Lung (tissue), 12 donors: ENCODE measurements around the gene HOXC9. TPM values are rescaled to one million over a fixed set of nuclear protein-coding genes. Genes with fewer than 3 reads are reported as not detected.

Experiments
- ATAC-seq: fragments of 200-7000 bp; cut with Tn5 transposase; one replicate; pipeline ENCODE4 v1.9.1; 2020; ENCODE audit warnings: moderate number of reproducible peaks; ENCODE audit not compliant: insufficient read depth, low FRiP score
- DNase-seq, 3 donors: peaks; one replicate each; pipeline ENCODE4 v3.0.0-alpha.2; 2013 to 2017
- H3K27ac ChIP-seq, 2 donors: one replicate each; pipeline ENCODE4 v1.5.1; 2013; ENCODE audit warnings: mild to moderate bottlenecking in 2 of 2, moderate library complexity in 2 of 2, control low read depth in 1 of 2, inconsistent platforms in 1 of 2, low read depth in 1 of 2, low read length in 1 of 2
- H3K27me3 ChIP-seq, 3 donors: one replicate each; pipeline ENCODE4 v1.5.1; 2013; ENCODE audit warnings: low read length in 2 of 3; ENCODE audit not compliant: control insufficient read depth in 3 of 3, insufficient read depth in 3 of 3
- H3K36me3 ChIP-seq, 4 donors: one replicate each; pipeline ENCODE4 v1.5.1; 2013; ENCODE audit warnings: low read length in 4 of 4, mild to moderate bottlenecking in 1 of 4, moderate library complexity in 1 of 4; ENCODE audit not compliant: control insufficient read depth in 4 of 4, insufficient read depth in 4 of 4
- H3K4me1 ChIP-seq, 5 donors: one replicate each; pipeline ENCODE4 v1.5.1; 2013; ENCODE audit warnings: low read length in 5 of 5, mild to moderate bottlenecking in 2 of 5, moderate library complexity in 1 of 5; ENCODE audit not compliant: control insufficient read depth in 5 of 5, insufficient read depth in 5 of 5
- H3K4me3 ChIP-seq: one replicate; pipeline ENCODE4 v1.5.1; 2013; ENCODE audit warnings: mild to moderate bottlenecking, control low read depth, moderate library complexity
- H3K9ac ChIP-seq, 2 donors: one replicate each; pipeline ENCODE4 v1.5.1; 2013; ENCODE audit warnings: low read length in 2 of 2, control low read depth in 1 of 2; ENCODE audit not compliant: insufficient read depth in 1 of 2
- H3K9me3 ChIP-seq, 4 donors: one replicate each; pipeline ENCODE4 v1.5.1; 2013; ENCODE audit warnings: low read length in 3 of 4, mild to moderate bottlenecking in 1 of 4, moderate library complexity in 1 of 4; ENCODE audit not compliant: control insufficient read depth in 4 of 4, insufficient read depth in 3 of 4
- WGBS, 2 donors: extraction: QIAGEN DNeasy Blood & Tissue Kit; methylation state at CpG; one replicate each; pipeline ENCODE4 v1.1.7; 2013; 5-methylcytosine and 5-hydroxymethylcytosine counted together
- polyA plus RNA-seq, 2 donors: library from polyadenylated mRNA; stranded (reverse); fragments of 200-250 nt; gene quantifications; one replicate each; pipeline ENCODE4 v1.2.1, GENCODE V29; 2013
- total RNA-seq, 2 donors: library from RNA; depleted of rRNA in 1 of 2; stranded (reverse); fragments of >200 nt in 1 of 2; gene quantifications; one replicate each; pipeline ENCODE4 v1.2.1, GENCODE V29; 2014 to 2021
- TF ChIP-seq, protein P1 (sequence below): IDR thresholded peaks from 2 replicates; pipeline ENCODE4 v1.5.1; 2012; ENCODE audit warnings: mild to moderate bottlenecking; ENCODE audit errors: control extremely low read depth, extremely low read depth
- donor health status: control.
- donor health status: control.
- donor health status: Bipolar disorder and iron deficiency.
- donor health status: healthy.
- donor health status: DM: yes; HTN: yes; CAD: no.

HOXC9 gene
- total and polyA plus RNA-seq, 4 donors = 0.08 to 0.18 TPM; not detected in 2

DNA sequence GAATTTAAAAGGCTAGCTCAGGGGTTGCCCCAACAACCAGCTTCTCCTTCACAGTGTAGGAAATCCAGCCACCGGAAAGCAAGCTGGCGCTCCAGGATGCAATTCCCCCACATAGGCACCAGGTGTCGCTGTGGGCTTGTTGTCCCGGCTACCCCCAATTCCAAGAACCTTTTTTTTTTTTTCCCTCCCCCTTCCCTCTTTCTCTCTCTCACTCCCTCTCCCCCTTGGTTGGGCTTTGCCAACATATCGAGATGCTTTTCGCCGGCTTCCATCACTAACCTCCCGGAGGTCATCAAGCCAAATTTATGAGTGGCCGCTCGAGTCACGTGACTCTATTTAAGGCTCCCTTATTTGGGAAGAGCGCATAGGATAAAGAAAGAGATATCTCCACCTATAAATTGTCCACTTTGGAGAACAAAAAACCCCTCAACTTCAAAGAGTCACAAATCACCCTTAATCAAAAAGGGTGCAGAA, 32.7 kb downstream of the HOXC9 start, which contains the start of gene HOXC5:
TSS of gene HOXC5 (plus strand) at position 424 of the 474 bp plus-strand sequence. CDS start 73 bp downstream, outside the sequence.
- DNase-seq (peak; percentile 87 to 91 (median 91)), ATAC-seq (peak; percentile 42)
- Histone ChIP-seq H3K27ac (no peak within 1 kb of the TSS), H3K9ac (peak within 1 kb of the TSS in 1 of 2 donors; percentile 19), H3K36me3 (peaks cover 0 to 1% (median 0%) of the 10 kb centered on the region in 4 donors), H3K27me3 (peaks cover 17 to 71% (median 65%) of the 10 kb centered on the region in 3 donors), H3K4me1 (peaks cover 0 to 18% (median 0%) of the 10 kb centered on the region in 5 donors), H3K9me3 (peaks cover 0 to 14% (median 0%) of the 10 kb centered on the region in 4 donors), H3K4me3 (no peak within 1 kb of the TSS)
- WGBS, 2 donors = 4 to 5% methylated on average over 12 of the region's 12 CpGs
- TF ChIP-seq, protein P1, sequence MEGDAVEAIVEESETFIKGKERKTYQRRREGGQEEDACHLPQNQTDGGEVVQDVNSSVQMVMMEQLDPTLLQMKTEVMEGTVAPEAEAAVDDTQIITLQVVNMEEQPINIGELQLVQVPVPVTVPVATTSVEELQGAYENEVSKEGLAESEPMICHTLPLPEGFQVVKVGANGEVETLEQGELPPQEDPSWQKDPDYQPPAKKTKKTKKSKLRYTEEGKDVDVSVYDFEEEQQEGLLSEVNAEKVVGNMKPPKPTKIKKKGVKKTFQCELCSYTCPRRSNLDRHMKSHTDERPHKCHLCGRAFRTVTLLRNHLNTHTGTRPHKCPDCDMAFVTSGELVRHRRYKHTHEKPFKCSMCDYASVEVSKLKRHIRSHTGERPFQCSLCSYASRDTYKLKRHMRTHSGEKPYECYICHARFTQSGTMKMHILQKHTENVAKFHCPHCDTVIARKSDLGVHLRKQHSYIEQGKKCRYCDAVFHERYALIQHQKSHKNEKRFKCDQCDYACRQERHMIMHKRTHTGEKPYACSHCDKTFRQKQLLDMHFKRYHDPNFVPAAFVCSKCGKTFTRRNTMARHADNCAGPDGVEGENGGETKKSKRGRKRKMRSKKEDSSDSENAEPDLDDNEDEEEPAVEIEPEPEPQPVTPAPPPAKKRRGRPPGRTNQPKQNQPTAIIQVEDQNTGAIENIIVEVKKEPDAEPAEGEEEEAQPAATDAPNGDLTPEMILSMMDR = peak; percentile 60

GRCh38 chr12:54033106-54033979, 33.4 kb downstream of the HOXC9 start:
- no peak overlapping the region for H3K27ac ChIP-seq
- no peak for DNase-seq
- H3K27me3 ChIP-seq = peaks cover 21 to 72% (median 66%) of the 10 kb centered on the region in 3 donors

DNA sequence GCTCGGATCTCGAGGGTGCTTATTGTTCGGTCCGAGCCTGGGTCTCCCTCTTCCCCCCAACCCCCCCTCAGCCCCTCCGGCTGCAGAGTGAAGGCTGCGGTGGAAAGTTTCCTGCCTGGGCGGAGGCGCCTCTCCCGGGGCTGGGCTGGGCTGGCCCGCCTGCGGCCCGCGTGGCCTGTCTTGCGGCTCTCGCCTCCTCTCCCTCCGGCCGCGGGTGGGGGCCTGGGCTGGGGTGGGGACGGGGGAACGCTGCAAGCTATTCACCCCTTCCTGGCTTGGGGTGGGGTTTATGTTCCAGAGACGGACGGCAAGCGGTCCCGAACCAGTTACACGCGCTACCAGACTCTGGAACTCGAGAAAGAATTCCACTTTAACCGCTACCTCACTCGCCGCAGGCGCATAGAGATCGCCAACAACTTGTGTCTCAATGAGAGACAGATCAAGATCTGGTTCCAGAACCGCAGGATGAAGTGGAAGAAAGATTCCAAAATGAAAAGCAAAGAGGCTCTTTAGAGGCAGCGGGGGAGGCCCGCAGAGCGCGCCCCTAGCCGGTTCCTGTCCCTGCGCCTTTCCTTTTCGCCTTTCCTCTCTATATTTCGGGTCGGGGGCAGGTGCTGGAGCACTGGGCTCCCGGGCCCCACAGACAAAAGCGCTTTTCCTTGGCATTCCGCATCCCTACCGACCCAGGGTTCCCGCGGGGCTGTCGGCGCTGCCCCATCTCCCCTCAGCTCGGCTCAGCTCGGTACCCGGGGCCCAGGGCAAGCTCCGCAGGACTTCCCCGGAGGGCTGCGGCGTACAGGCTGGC, 34.2 kb downstream of the HOXC9 start:
- TF ChIP-seq, protein P1 = no peak
- Histone ChIP-seq H3K27ac (no peak overlapping the region), H3K4me1 (peaks cover 0 to 29% (median 0%) of the 10 kb centered on the region in 5 donors), H3K36me3 (peaks cover 0 to 1% (median 0%) of the 10 kb centered on the region in 4 donors), H3K9ac (no peak overlapping the region), H3K4me3 (no peak overlapping the region), H3K9me3 (peaks cover 0 to 14% (median 0%) of the 10 kb centered on the region in 4 donors), H3K27me3 (peaks cover 21 to 73% (median 69%) of the 10 kb centered on the region in 3 donors)
- 9 to 15% methylated on average over 54 to 57 of the region's 57 CpGs for WGBS, 2 donors
- ATAC-seq = no peak
- DNase-seq = no peak

More at GRCh38 chr12:54033106-54033979, 33.4 kb downstream of the HOXC9 start:
- peaks cover 0 to 1% (median 0%) of the 10 kb centered on the region in 4 donors for H3K36me3 ChIP-seq
- 5% methylated on average over 55 to 59 of the region's 61 CpGs for WGBS, 2 donors
- H3K9ac ChIP-seq = no peak overlapping the region
- H3K4me1 ChIP-seq = peaks cover 0 to 25% (median 0%) of the 10 kb centered on the region in 5 donors
- no peak overlapping the region for H3K4me3 ChIP-seq
- TF ChIP-seq, protein P1 = no peak
- ATAC-seq = peak; percentile 3
- H3K9me3 ChIP-seq = peaks cover 0 to 14% (median 0%) of the 10 kb centered on the region in 4 donors
